Activated naive CD8-positive, alpha-beta T cell treated with anti-CD3 and anti-CD28 coated beads for 36 hours (primary cell): Measurements from ENCODE around the gene PGAP2. TPM values are rescaled to one million over a fixed set of nuclear protein-coding genes. Genes with fewer than 3 reads are reported as not detected.

ENCODE experiments used
- DNase-seq: peaks from one replicate; pipeline ENCODE4 v3.0.0; 2021
- H3K27ac Mint-ChIP-seq: one replicate; pipeline ENCODE4 v1.8.0; 2022; ENCODE audit warnings: mild to moderate bottlenecking, moderate library complexity, mixed read lengths
- H3K27me3 Mint-ChIP-seq: one replicate; pipeline ENCODE4 v1.8.0; 2022; ENCODE audit warnings: mild to moderate bottlenecking, mixed read lengths
- H3K36me3 Mint-ChIP-seq: one replicate; pipeline ENCODE4 v1.8.0; 2021; ENCODE audit warnings: mild to moderate bottlenecking, mixed read lengths
- H3K4me1 Mint-ChIP-seq: one replicate; pipeline ENCODE4 v1.8.0; 2021; ENCODE audit warnings: mixed read lengths
- H3K4me3 Mint-ChIP-seq: one replicate; pipeline ENCODE4 v1.8.0; 2022; ENCODE audit warnings: mild to moderate bottlenecking, moderate library complexity, mixed read lengths
- H3K9me3 Mint-ChIP-seq: one replicate; pipeline ENCODE4 v1.8.0; 2022; ENCODE audit warnings: mixed read lengths
- total RNA-seq, 2 experiments: library from RNA; stranded (reverse); gene quantifications; one replicate each; pipeline ENCODE4 v1.2.3, GENCODE V29; 2021

The PGAP2 gene
- total RNA-seq, 2 experiments from 2014 or later = 35.4 to 35.6 TPM

GRCh38 chr11:3867209-3868091, 59.1 kb downstream of the PGAP2 start:
- peaks cover 1% of the 10 kb centered on the region for H3K9me3 Mint-ChIP-seq
- peaks cover 81% of the 10 kb centered on the region for H3K4me1 Mint-ChIP-seq
- H3K36me3 Mint-ChIP-seq = peaks cover 29% of the 10 kb centered on the region
- H3K4me3 Mint-ChIP-seq = peak overlapping the region; percentile 40
- no peaks in the 10 kb centered on the region for H3K27me3 Mint-ChIP-seq
- peak overlapping the region; percentile 92 for H3K27ac Mint-ChIP-seq
- peak; percentile 26 for DNase-seq

- Mint-ChIP-seq H3K36me3 (peaks cover 23% of the 10 kb centered on the region), H3K4me1 (peaks cover 81% of the 10 kb centered on the region), H3K4me3 (no peak overlapping the region), H3K9me3 (no peaks in the 10 kb centered on the region), H3K27ac (peak overlapping the region; percentile 61), H3K27me3 (no peaks in the 10 kb centered on the region)
- no peak for DNase-seq
Measured at GRCh38 chr11:3873712-3874349, 65.5 kb downstream of the PGAP2 start.

Other genes with a start within 250 kb of the PGAP2 start
- gene ART5, start 166.6 kb upstream of the PGAP2 start, total RNA-seq = not detected
- not detected for gene ART1, start 163.4 kb upstream of the PGAP2 start, total RNA-seq
- gene CHRNA10, start 137.2 kb upstream of the PGAP2 start, total RNA-seq = 1 to 10 TPM; 1.0 to 1.5 TPM
- 100 to 1,000 TPM in 1 of 2 experiments, 10 to 100 TPM in 1; 98.1 to 115 TPM for gene NUP98, start 11.0 kb upstream of the PGAP2 start, total RNA-seq
- gene RHOG, start 32.4 kb downstream of the PGAP2 start, total RNA-seq = 100 to 1,000 TPM; 183 to 190 TPM
- gene STIM1, start 47.1 kb downstream of the PGAP2 start, total RNA-seq = 10 to 100 TPM; 49.4 to 55.4 TPM